Sigmoid colon (tissue), 4 donors: Measurements from ENCODE around the gene SPEF1.

Source experiments
- EP300 ChIP-seq, 4 donors: sonication (generic); formaldehyde crosslinking; IDR thresholded peaks; one replicate each; pipeline ENCODE4 v1.6.1; 2017; ENCODE audit warnings: antibody characterized with exemption in 4 of 4
- POLR2A ChIP-seq, 2 donors: fragments of 450-650 bp; IDR thresholded peaks; one replicate each; pipeline ENCODE4 v1.6.1; 2016; ENCODE audit warnings: antibody characterized with exemption in 2 of 2, mild to moderate bottlenecking in 2 of 2, moderate library complexity in 2 of 2

DNA sequence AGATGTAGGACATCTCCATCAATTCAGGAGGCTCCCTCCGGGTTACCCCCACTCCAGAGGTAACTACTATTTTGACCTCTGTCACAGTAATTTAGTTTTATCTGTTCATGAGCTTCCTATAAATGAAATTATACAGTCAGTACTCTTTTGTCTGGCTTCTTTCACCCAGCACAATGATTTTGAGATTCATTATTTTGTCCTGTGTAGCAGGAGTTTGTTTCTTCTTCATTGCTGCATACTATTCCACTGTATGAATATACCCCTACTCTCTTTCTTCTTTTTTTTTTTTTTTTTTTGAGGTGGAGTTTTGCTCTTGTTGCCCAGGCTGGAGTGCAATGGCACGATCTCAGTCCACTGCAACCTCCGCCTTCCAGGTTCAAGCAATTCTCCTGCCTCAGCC lies 27.3 kb upstream of the SPEF1 start:
- TF ChIP-seq POLR2A (IDR thresholded peaks at IDR 0.05) (no peak), EP300 (IDR thresholded peaks at IDR 0.05) (no peak)
